SH-SY5Y (cell line): Measurements from ENCODE around the gene USP24.

ENCODE experiments used
- GATA2 ChIP-seq: IDR thresholded peaks from 2 replicates; pipeline ENCODE4 v1.6.1; 2011; ENCODE audit warnings: mild to moderate bottlenecking, low read depth, low read length
- GATA3 ChIP-seq: IDR thresholded peaks from 2 replicates; pipeline ENCODE4 v1.6.1; 2011; ENCODE audit warnings: low read depth, mild to moderate bottlenecking, low read length, moderate library complexity

DNA sequence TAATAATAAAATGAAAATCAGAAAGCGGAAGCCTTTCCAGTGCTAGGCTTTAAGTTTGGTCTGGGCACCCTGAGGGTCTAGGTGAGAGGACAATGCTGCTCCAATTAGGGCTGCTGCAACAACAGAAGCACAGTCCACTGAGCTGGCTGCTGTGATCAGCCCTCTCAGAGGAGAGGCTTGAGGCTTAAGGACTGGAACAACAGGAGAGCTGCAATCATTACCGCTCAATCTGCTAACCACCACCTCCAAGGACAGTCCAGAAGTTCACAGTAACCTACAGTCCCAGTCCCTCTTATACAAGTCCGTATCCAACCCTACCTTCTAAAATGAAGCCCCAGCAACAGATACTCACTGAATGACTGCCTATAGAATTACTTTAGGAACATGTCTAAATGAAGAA is 62.1 kb downstream of the USP24 start:
- no peak for TF ChIP-seq GATA2
- TF ChIP-seq GATA3 = no peak
